Measurements from ENCODE around the gene CTNS.

DNA sequence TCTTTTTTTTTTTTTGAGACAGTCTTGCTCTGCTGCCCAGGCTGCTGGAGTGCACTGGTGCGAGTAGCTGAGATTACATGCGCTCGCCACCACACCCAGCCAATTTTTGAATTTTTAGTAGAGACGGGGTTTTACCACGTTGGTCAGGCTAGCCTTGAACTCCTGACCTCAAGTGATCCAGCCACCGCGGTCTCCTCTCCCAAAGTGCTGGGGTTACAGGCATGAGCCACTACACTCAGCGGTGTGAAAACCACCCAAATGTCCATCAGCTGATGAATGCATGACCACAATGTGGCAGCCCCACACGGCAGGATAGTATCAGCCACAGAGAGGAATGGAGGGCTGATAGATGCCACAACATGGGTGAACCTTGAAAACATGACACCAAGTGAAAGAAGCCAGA is 57.3 kb downstream of the CTNS start:
- TF ChIP-seq CTCF (optimal IDR thresholded peaks at IDR 0.05 in 1 of 3, IDR thresholded peaks at IDR 0.05 in 1 of 3, conservative IDR thresholded peaks at IDR 0.05 in 1 of 3; ENCODE audit: extremely low read depth in 1 of 3, insufficient read depth in 2 of 3, low read length in 3 of 3): no peak
- TF ChIP-seq EZH2 (IDR thresholded peaks at IDR 0.05; ENCODE audit: low read length): no peak

Measured in keratinocyte (primary cell).